ENCODE measurements around the gene LIFR. TPM values are rescaled to one million over a fixed set of nuclear protein-coding genes. Genes with fewer than 3 reads are reported as not detected.
A peak's percentile ranks its signal among the peaks of the same experiment; 100 is the strongest.
"Not testable (repeated sequence)": the region's sequence is repeated elsewhere in the genome, so short reads cannot be mapped to it uniquely, and the experiment has no call there.

The LIFR gene
- total RNA-seq, 1 donor from 2014 or later: 16.2 TPM

- DNase-seq (ENCODE audit: low read depth): no peak
Observed at GRCh38 chr5:38518341-38518740, 38.1 kb downstream of the LIFR start.

- DNase-seq (ENCODE audit: low read depth): not testable (repeated sequence)
Observed at GRCh38 chr5:38516649-38517048, 39.8 kb downstream of the LIFR start.

- DNase-seq (ENCODE audit: low read depth): peak; percentile 52
Observed at GRCh38 chr5:38515646-38516045, 40.8 kb downstream of the LIFR start.

GRCh38 chr5:38515092-38515491 lies 41.4 kb downstream of the LIFR start:
- DNase-seq (ENCODE audit: low read depth): no peak

- peak; percentile 65 for DNase-seq (ENCODE audit: low read depth)
Observed at GRCh38 chr5:38509185-38509584, 47.3 kb downstream of the LIFR start.

GRCh38 chr5:38506302-38506701 lies 50.1 kb downstream of the LIFR start:
- DNase-seq (ENCODE audit: low read depth): no peak

- DNase-seq (ENCODE audit: low read depth): peak; percentile 54
Observed at GRCh38 chr5:38500573-38501260, 55.7 kb downstream of the LIFR start.

- DNase-seq (ENCODE audit: low read depth): peak; percentile 18
Observed at GRCh38 chr5:38497946-38498345, 58.5 kb downstream of the LIFR start.

GRCh38 chr5:38494763-38495162 lies 61.7 kb downstream of the LIFR start:
- no peak for DNase-seq (ENCODE audit: low read depth)

- no peak for DNase-seq (ENCODE audit: low read depth)
Observed at GRCh38 chr5:38494175-38494574, 62.3 kb downstream of the LIFR start.

GRCh38 chr5:38483805-38484398 lies 72.5 kb downstream of the LIFR start:
- DNase-seq (ENCODE audit: low read depth): no peak

- no peak for DNase-seq (ENCODE audit: low read depth)
Observed at GRCh38 chr5:38479315-38479904, 77.0 kb downstream of the LIFR start.

GRCh38 chr5:38478878-38479277 lies 77.6 kb downstream of the LIFR start:
- DNase-seq (ENCODE audit: low read depth): no peak

GRCh38 chr5:38478166-38478565 lies 78.3 kb downstream of the LIFR start:
- DNase-seq (ENCODE audit: low read depth): no peak

- no peak for DNase-seq (ENCODE audit: low read depth)
Observed at GRCh38 chr5:38473008-38473407, 83.4 kb downstream of the LIFR start.

GRCh38 chr5:38472541-38472940 lies 83.9 kb downstream of the LIFR start:
- no peak for DNase-seq (ENCODE audit: low read depth)

GRCh38 chr5:38471709-38472108 lies 84.7 kb downstream of the LIFR start:
- peak; percentile 53 for DNase-seq (ENCODE audit: low read depth)

- DNase-seq (ENCODE audit: low read depth): no peak
Observed at GRCh38 chr5:38469707-38470267, 86.7 kb downstream of the LIFR start.

- peak; percentile 96 for DNase-seq (ENCODE audit: low read depth)
Observed at GRCh38 chr5:38468978-38469706, 87.3 kb downstream of the LIFR start.

- DNase-seq (ENCODE audit: low read depth): peak; percentile 99
Observed at GRCh38 chr5:38468202-38468673, 88.2 kb downstream of the LIFR start.

GRCh38 chr5:38467353-38468040 lies 88.9 kb downstream of the LIFR start:
- DNase-seq (ENCODE audit: low read depth): peak; percentile 65
